CD14-positive monocyte (primary cell): ENCODE data around the gene ELAC1. TPM values are rescaled to one million over a fixed set of nuclear protein-coding genes. Genes with fewer than 3 reads are reported as not detected.
"Not testable (repeated sequence)": the region's sequence is repeated elsewhere in the genome, so short reads cannot be mapped to it uniquely, and the experiment has no call there.

ENCODE experiments used
- DNase-seq, 3 donors: peaks; one replicate each; pipeline ENCODE4 v3.0.0-alpha.2; 2011 to 2022
- H2AFZ ChIP-seq: 2 replicates; pipeline ENCODE4 v1.6.0; 2012; ENCODE audit warnings: mild to moderate bottlenecking, low read depth, low read length, inconsistent platforms; ENCODE audit not compliant: insufficient read depth, poor library complexity, severe bottlenecking
- H3K27ac ChIP-seq, 2 donors: 1 replicate in 1 of 2; 2 replicates in 1 of 2; pipeline ENCODE4 v1.5.1; 2012 to 2013; ENCODE audit warnings: low read length in 2 of 2, control low read depth in 1 of 2, inconsistent platforms in 1 of 2, low read depth in 1 of 2, mild to moderate bottlenecking in 1 of 2
- H3K27me3 ChIP-seq, 2 donors: one replicate each; pipeline versions ENCODE4 v1.6.0 to v1.6.1; 2011 to 2013; ENCODE audit warnings: low read length in 2 of 2; ENCODE audit not compliant: control insufficient read depth in 2 of 2, insufficient read depth in 2 of 2
- H3K36me3 ChIP-seq, 2 donors: replicated peaks in 1 of 2; 1 replicate in 1 of 2; 2 replicates in 1 of 2; pipeline versions ENCODE4 v1.5.1 to v1.6.1; 2012 to 2013; ENCODE audit warnings: low read length in 2 of 2, control low read depth in 1 of 2, inconsistent platforms in 1 of 2, mild to moderate bottlenecking in 1 of 2; ENCODE audit not compliant: insufficient read depth in 2 of 2, control insufficient read depth in 1 of 2
- H3K4me1 ChIP-seq, 2 donors: 1 replicate in 1 of 2; 2 replicates in 1 of 2; pipeline versions ENCODE4 v1.5.1 to v1.6.1; 2012 to 2013; ENCODE audit warnings: low read length in 2 of 2, control low read depth in 1 of 2, inconsistent platforms in 1 of 2, mild to moderate bottlenecking in 1 of 2, moderate library complexity in 1 of 2; ENCODE audit not compliant: insufficient read depth in 2 of 2, control insufficient read depth in 1 of 2
- H3K4me2 ChIP-seq: replicated peaks from 2 replicates; pipeline ENCODE3; 2012; ENCODE audit warnings: low read length, moderate library complexity, mild to moderate bottlenecking; ENCODE audit not compliant: poor library complexity, severe bottlenecking; ENCODE audit errors: extremely low read depth
- H3K4me3 ChIP-seq, 3 experiments: fragments of 200-600 bp in 1 of 3; sonication (generic) in 1 of 3; replicated peaks in 1 of 3; 1 replicate in 2 of 3; 2 replicates in 1 of 3; pipeline ENCODE4 v1.5.1; 2011 to 2013; ENCODE audit warnings: low read length in 3 of 3, mild to moderate bottlenecking in 3 of 3, control low read depth in 2 of 3, low read depth in 2 of 3, inconsistent platforms in 1 of 3, moderate library complexity in 1 of 3
- H3K79me2 ChIP-seq: 2 replicates; pipeline ENCODE4 v1.6.0; 2012; ENCODE audit warnings: mild to moderate bottlenecking, control low read depth, inconsistent platforms, low read length, moderate library complexity; ENCODE audit not compliant: insufficient read depth
- H3K9ac ChIP-seq: 2 replicates; pipeline ENCODE4 v1.6.0; 2017; ENCODE audit warnings: low read length, mild to moderate bottlenecking; ENCODE audit not compliant: insufficient read depth, poor library complexity, severe bottlenecking
- H3K9me3 ChIP-seq, 2 donors: replicated peaks in 1 of 2; 1 replicate in 1 of 2; 2 replicates in 1 of 2; pipeline versions ENCODE4 v1.5.1 to v1.6.1; 2012 to 2013; ENCODE audit warnings: low read length in 2 of 2, control low read depth in 1 of 2; ENCODE audit not compliant: control insufficient read depth in 1 of 2, insufficient read depth in 1 of 2
- H4K20me1 ChIP-seq: 2 replicates; pipeline ENCODE4 v1.6.0; 2012; ENCODE audit warnings: mild to moderate bottlenecking, low read length, control low read depth, moderate library complexity; ENCODE audit not compliant: insufficient read depth
- H3K27ac Mint-ChIP-seq, 7 donors: one replicate each; pipeline ENCODE4 v1.8.0; 2020; ENCODE audit warnings: mild to moderate bottlenecking in 7 of 7, mixed read lengths in 7 of 7, moderate library complexity in 6 of 7, inconsistent platforms in 2 of 7
- H3K27me3 Mint-ChIP-seq, 3 donors: one replicate each; pipeline ENCODE4 v1.8.0; 2021 to 2022; ENCODE audit warnings: low read depth in 3 of 3, mild to moderate bottlenecking in 3 of 3, mixed read lengths in 3 of 3, moderate library complexity in 3 of 3, inconsistent platforms in 1 of 3
- H3K36me3 Mint-ChIP-seq, 2 donors: one replicate each; pipeline ENCODE4 v1.8.0; 2020; ENCODE audit warnings: mixed read lengths in 2 of 2, inconsistent platforms in 1 of 2, mild to moderate bottlenecking in 1 of 2
- H3K4me1 Mint-ChIP-seq: one replicate; pipeline ENCODE4 v1.8.0; 2020; ENCODE audit warnings: mild to moderate bottlenecking, mixed read lengths
- H3K4me3 Mint-ChIP-seq, 2 donors: one replicate each; pipeline ENCODE4 v1.8.0; 2020; ENCODE audit warnings: mild to moderate bottlenecking in 2 of 2, mixed read lengths in 2 of 2, moderate library complexity in 1 of 2
- H3K9me3 Mint-ChIP-seq, 7 donors: one replicate each; pipeline ENCODE4 v1.8.0; 2020 to 2022; ENCODE audit warnings: mixed read lengths in 7 of 7, mild to moderate bottlenecking in 6 of 7, moderate library complexity in 6 of 7, inconsistent platforms in 2 of 7
- WGBS: methylation state at CpG from one replicate; pipeline ENCODE4 v1.1.5; 2013; ENCODE audit warnings: missing lambda C conversion rate; ENCODE audit not compliant: insufficient coverage; 5-methylcytosine and 5-hydroxymethylcytosine counted together
- intact Hi-C, 2 donors: fragments of 100-400 bp; cut with micrococcal nuclease; formaldehyde crosslinking; loops; one replicate each; pipeline versions ENCODE4 v1.15.0 to v1.15.1; 2023
- polyA plus RNA-seq, 3 donors: library from polyadenylated mRNA; depleted of rRNA in 1 of 3; unstranded in 2 of 3; stranded (reverse) in 1 of 3; fragments of 300-500 nt in 2 of 3; fragments of >200 nt in 1 of 3; fragmentation: Illumina TruSeq in 2 of 3; gene quantifications; 1 replicate in 2 of 3; 2 replicates in 1 of 3; pipeline ENCODE4 v1.2.3, GENCODE V29; 2012 to 2021
- TF ChIP-seq, protein P1 (sequence below): fragments of 200-600 bp; IDR thresholded peaks from one replicate; pipeline ENCODE4 v1.8.0; 2022; ENCODE audit warnings: antibody characterized with exemption, mild to moderate bottlenecking

The ELAC1 gene
- polyA plus RNA-seq, 3 donors, result 2.6 to 11.5 (median 4.5) TPM

GRCh38 chr18:50944245-50944932 lies 23.5 kb upstream of the ELAC1 start:
- WGBS, result 40% methylated on average over 1 of the region's 4 CpGs
- Histone ChIP-seq H3K9me3 (no peaks in the 10 kb centered on the region), H2AFZ (no peak overlapping the region), H3K4me2 (no peak overlapping the region), H3K27me3 (no peaks in the 10 kb centered on the region), H4K20me1 (no peaks in the 10 kb centered on the region), H3K27ac (peak overlapping the region in 1 of 2 donors; percentile 70), H3K79me2 (no peaks in the 10 kb centered on the region), H3K4me1 (no peaks in the 10 kb centered on the region), H3K9ac (peak overlapping the region; percentile 15), H3K4me3 (no peak overlapping the region), H3K36me3 (peaks cover 51 to 87% of the 10 kb centered on the region in 2 donors)
- H3K4me3 Mint-ChIP-seq, result no peak overlapping the region
- peaks cover 7% of the 10 kb centered on the region for H3K4me1 Mint-ChIP-seq
- H3K36me3 Mint-ChIP-seq, result peaks cover 61 to 79% of the 10 kb centered on the region in 2 donors
- peak overlapping the region; percentile 59 to 79 (median 66) for H3K27ac Mint-ChIP-seq
- TF ChIP-seq, protein P1, sequence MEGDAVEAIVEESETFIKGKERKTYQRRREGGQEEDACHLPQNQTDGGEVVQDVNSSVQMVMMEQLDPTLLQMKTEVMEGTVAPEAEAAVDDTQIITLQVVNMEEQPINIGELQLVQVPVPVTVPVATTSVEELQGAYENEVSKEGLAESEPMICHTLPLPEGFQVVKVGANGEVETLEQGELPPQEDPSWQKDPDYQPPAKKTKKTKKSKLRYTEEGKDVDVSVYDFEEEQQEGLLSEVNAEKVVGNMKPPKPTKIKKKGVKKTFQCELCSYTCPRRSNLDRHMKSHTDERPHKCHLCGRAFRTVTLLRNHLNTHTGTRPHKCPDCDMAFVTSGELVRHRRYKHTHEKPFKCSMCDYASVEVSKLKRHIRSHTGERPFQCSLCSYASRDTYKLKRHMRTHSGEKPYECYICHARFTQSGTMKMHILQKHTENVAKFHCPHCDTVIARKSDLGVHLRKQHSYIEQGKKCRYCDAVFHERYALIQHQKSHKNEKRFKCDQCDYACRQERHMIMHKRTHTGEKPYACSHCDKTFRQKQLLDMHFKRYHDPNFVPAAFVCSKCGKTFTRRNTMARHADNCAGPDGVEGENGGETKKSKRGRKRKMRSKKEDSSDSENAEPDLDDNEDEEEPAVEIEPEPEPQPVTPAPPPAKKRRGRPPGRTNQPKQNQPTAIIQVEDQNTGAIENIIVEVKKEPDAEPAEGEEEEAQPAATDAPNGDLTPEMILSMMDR, result no peak
- no peaks in the 10 kb centered on the region for H3K9me3 Mint-ChIP-seq
- H3K27me3 Mint-ChIP-seq, result no peaks in the 10 kb centered on the region
- peak; percentile 20 to 35 (median 25) for DNase-seq
- intact Hi-C loops, result no loop called here

DNA sequence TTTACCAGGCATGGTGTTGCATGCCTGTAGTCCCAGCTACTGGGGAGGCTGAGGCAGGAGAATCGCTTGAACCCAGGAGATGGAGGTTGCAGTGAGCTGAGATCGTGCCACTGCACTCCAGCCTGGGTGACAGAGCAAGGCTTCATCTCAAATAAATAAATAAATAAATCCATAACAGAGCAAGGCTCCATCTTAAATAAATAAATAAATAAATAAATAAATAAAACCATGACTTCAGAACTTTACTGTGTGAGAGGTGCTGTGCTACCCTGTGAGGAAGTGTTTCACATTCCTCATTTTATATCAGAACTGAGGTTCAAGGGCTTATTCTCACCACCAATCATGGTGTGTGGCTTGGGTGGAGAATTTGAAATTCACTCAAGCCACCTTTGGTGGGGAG lies 21.9 kb upstream of the ELAC1 start:
- H3K4me3 ChIP-seq, H4K20me1 ChIP-seq, intact Hi-C loops, H3K4me3 Mint-ChIP-seq, H3K27ac ChIP-seq, H3K9me3 Mint-ChIP-seq, H3K79me2 ChIP-seq, H3K4me1 Mint-ChIP-seq, H3K27me3 Mint-ChIP-seq, DNase-seq, H3K4me1 ChIP-seq, H3K9ac ChIP-seq, H3K4me2 ChIP-seq, H3K27ac Mint-ChIP-seq, H3K27me3 ChIP-seq, H3K9me3 ChIP-seq, H2AFZ ChIP-seq: not testable (repeated sequence)
- H3K36me3 ChIP-seq, result peaks cover 43 to 80% of the 10 kb centered on the region in 2 donors
- 80% methylated on average over 1 of the region's 2 CpGs for WGBS
- H3K36me3 Mint-ChIP-seq, result peaks cover 58 to 68% of the 10 kb centered on the region in 2 donors
